ENCODE results near the gene HSF2BP. TPM values are rescaled to one million over a fixed set of nuclear protein-coding genes. Genes with fewer than 3 reads are reported as not detected.
"Not testable (repeated sequence)": the region's sequence is repeated elsewhere in the genome, so short reads cannot be mapped to it uniquely, and the experiment has no call there.

HSF2BP gene
- total and polyA plus RNA-seq, 8 donors: 0.23 to 1.5 (median 0.31) TPM; not detected in 3

DNA sequence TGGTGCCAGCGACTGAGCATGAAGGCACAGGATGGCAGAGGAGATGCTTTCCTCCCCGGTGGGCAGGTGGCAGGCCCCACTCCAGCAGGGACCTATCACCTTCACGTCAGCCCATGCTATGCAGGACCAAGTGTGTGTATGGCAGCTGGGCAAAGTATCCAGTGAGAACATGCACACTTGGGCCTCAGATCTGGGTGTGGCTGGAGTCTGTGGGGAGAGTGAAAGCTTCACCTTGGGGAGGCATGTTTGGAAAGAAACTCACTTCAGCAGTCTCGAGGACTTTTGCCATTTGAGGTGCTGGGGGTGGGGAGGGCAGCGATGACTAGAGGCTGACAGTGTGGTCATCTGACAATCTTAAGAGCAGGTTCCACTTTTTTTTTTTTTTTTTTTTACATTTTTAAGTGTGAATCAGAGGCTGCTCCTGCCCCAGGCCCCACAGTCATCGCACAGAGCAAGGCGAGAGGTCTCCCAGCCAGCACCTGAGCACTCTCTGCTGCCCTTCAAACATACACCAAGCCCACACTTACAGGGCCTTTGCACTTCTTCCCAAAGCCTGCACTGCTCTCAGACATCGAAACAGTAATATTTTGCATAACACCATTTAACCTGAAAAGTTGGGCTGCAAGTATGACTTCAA, 136.7 kb downstream of the HSF2BP start:
- H3K27ac ChIP-seq; intact Hi-C loops (cut with DNase I; ENCODE audit: low total_unique reads); H3K9me3 ChIP-seq; H3K4me1 ChIP-seq; H3K36me3 ChIP-seq; H3K27me3 ChIP-seq; H3K4me3 ChIP-seq; DNase-seq: not testable (repeated sequence)
- WGBS, 5 donors: no CpG with 5 or more reads among the region's 8 CpGs

DNA sequence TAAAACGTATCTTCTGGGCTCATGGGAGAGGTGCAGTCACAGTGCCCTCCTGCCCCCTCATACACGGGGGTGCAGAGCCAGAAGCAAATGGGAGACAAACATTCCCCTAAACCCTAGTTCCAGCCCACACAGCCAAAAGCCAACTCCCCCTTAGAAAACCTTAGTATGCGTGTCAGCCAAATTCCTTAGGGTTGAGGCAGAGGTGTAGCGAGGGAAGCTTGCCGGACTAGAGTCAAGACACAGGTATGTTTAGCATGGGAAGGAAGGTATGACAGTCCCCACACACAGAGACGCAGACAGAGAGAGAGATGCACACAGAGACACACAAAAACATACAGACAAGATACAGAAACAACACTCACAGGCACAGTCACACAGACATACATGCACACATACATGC, 141.6 kb downstream of the HSF2BP start:
- H3K27me3 ChIP-seq; DNase-seq; H3K4me1 ChIP-seq; H3K36me3 ChIP-seq; H3K4me3 ChIP-seq; intact Hi-C loops (cut with DNase I; ENCODE audit: low total_unique reads); H3K9me3 ChIP-seq; H3K27ac ChIP-seq: not testable (repeated sequence)
- no CpG with 5 or more reads among the region's 6 CpGs for WGBS, 5 donors

DNA sequence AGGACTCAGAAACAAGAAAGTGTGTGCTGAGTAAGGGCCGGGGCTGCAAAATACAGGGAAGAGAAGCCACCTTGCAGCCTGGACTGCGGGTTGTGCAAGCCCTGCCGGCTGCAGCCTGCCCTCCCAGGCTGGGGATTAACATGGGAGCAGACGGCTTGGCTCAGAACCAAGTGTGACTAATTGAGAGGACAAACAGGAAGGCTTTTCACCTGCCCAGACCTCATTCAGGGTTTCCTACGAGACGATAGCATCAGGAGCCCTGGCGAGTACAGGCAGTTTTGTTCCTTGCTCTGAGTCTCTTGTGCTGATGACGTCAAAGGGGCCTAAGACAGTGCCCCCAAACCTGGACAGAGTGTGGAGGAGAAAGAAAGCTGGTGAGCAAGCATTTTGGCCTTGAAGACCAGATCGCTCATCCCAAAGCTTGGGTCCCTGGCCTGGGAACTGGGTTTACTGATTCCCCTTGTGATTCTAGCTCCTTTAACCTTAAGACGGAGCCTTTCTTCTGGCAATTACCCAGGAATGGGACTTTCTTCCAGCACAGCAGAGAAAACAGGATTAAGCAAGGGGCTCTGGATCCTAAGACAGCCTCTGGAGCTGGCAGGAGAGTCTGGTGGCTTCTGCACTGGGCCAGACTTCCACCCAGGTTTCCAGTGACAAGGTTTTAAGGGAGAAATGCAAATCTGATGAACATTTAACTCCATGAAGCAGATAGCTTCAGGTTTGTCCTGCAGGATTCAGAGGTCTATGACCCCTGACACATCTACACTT, 142.2 kb downstream of the HSF2BP start:
- intact Hi-C loops (cut with DNase I; ENCODE audit: low total_unique reads): not testable (repeated sequence)
- WGBS, 5 donors: no CpG with 5 or more reads among the region's 10 CpGs

GRCh38 chr21:43516295-43516847, 142.9 kb downstream of the HSF2BP start:
- no CpG with 5 or more reads among the region's 4 CpGs for WGBS, 5 donors
- H3K27me3 ChIP-seq; H3K36me3 ChIP-seq; H3K4me1 ChIP-seq; intact Hi-C loops (cut with DNase I; ENCODE audit: low total_unique reads); H3K4me3 ChIP-seq; H3K9me3 ChIP-seq; H3K27ac ChIP-seq; DNase-seq: not testable (repeated sequence)

More for the DNA sequence above, 142.2 kb downstream of the HSF2BP start:
- not testable (repeated sequence) for H3K27ac ChIP-seq, H3K4me1 ChIP-seq, H3K9me3 ChIP-seq, H3K27me3 ChIP-seq, H3K36me3 ChIP-seq, DNase-seq, H3K4me3 ChIP-seq

DNA sequence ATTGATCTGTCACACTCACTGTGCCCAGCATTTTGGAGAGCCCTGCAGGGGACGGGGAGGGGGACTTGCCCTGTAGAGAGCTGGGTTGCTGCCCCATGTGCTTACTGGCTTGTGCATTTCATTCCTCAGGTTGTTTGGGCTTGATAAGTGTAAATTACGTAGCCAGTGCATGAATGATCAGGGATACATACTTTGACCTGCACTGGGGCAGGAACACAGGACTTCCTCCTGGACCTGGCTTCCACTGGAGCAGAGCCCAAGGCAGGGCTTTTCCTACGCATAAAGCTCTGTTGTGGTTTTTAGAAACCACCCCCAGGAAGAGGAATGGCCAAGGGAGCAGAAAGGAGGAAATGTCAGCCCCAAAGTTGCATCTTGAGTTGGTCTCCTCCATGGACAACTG, 144.5 kb downstream of the HSF2BP start:
- intact Hi-C loops (cut with DNase I; ENCODE audit: low total_unique reads); H3K4me3 ChIP-seq; H3K9me3 ChIP-seq; H3K4me1 ChIP-seq; H3K27me3 ChIP-seq; DNase-seq; H3K27ac ChIP-seq; H3K36me3 ChIP-seq: not testable (repeated sequence)
- no CpG with 5 or more reads among the region's 3 CpGs for WGBS, 5 donors

- H3K4me1 ChIP-seq; H3K27me3 ChIP-seq; H3K9me3 ChIP-seq; H3K36me3 ChIP-seq; H3K4me3 ChIP-seq; H3K27ac ChIP-seq; DNase-seq; intact Hi-C loops (cut with DNase I; ENCODE audit: low total_unique reads): not testable (repeated sequence)
- WGBS, 5 donors: no CpG with 5 or more reads among the region's 3 CpGs
These were observed 146.3 kb downstream of the HSF2BP start for GRCh38 chr21:43513023-43513422.

GRCh38 chr21:43511209-43511608, 148.1 kb downstream of the HSF2BP start:
- intact Hi-C loops (cut with DNase I; ENCODE audit: low total_unique reads): not testable (repeated sequence)

GRCh38 chr21:43510669-43511068, 148.6 kb downstream of the HSF2BP start:
- H3K9me3 ChIP-seq; H3K27me3 ChIP-seq; H3K36me3 ChIP-seq; H3K4me3 ChIP-seq; H3K4me1 ChIP-seq; DNase-seq; intact Hi-C loops (cut with DNase I; ENCODE audit: low total_unique reads); H3K27ac ChIP-seq: not testable (repeated sequence)
- WGBS, 5 donors: no CpG with 5 or more reads among the region's 3 CpGs

More at GRCh38 chr21:43511209-43511608, 148.1 kb downstream of the HSF2BP start:
- DNase-seq, H3K27me3 ChIP-seq, H3K36me3 ChIP-seq, H3K9me3 ChIP-seq, H3K4me1 ChIP-seq, H3K27ac ChIP-seq, H3K4me3 ChIP-seq: not testable (repeated sequence)
- WGBS, 5 donors: no CpG with 5 or more reads among the region's 4 CpGs

DNA sequence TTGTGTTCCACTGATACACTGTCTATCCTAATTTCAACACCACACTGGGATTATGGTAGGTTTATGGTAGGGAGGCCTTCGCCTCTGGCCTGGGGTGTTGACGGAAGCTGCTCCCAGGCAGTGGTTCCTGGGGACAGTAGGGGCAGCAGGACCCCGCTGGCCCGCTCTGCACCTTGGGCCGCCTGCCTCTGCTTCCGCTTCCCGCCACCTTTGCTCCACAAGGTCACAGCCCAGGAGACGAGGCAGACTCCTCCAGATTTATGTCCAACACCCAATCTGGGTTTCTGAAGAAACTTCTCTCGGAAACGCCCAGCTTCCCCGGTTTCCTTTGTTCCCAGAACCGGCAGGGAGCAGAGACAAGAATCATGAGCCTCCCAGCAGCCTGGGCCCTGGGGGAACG, 155.4 kb downstream of the HSF2BP start:
- DNase-seq; intact Hi-C loops (cut with DNase I; ENCODE audit: low total_unique reads); H3K27ac ChIP-seq; H3K4me1 ChIP-seq; H3K4me3 ChIP-seq; H3K27me3 ChIP-seq; H3K9me3 ChIP-seq; H3K36me3 ChIP-seq: not testable (repeated sequence)
- no CpG with 5 or more reads among the region's 13 CpGs for WGBS, 5 donors

DNA sequence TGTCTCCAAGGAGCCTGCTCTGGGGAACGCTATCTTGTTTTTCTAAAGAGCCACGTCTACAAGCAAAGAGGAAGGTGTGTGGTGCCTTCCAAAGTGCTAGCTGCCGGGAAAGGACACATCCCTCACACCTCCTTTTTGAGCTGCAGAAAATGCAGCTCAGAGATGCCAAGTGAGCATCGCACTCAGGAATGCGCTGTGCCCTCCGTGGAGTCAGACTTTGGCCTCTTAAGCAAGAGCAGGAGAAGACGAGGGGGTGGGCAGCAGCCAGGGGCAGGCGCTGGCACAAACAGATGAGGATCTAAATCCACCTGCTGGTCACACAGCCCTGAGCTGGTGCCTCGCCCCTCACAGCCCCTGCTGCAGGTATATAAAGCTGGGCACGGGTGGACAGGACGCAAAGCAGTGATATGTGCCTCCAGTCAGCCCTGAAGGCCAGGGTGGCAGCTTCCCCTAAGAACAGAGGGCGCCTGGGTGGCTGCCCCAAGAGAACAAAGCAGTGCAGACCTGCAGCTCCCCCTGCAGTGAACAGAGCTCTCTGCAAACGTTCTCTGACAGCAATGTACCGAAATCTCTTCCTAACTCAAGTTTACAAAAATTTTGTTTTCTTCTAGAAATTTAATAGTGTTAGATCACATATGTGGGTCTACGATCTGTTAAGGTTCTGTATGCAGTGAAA, 156.1 kb downstream of the HSF2BP start:
- H3K4me1 ChIP-seq; H3K4me3 ChIP-seq; DNase-seq; H3K27ac ChIP-seq; H3K9me3 ChIP-seq; H3K27me3 ChIP-seq; H3K36me3 ChIP-seq; intact Hi-C loops (cut with DNase I; ENCODE audit: low total_unique reads): not testable (repeated sequence)
- WGBS, 5 donors: no CpG with 5 or more reads among the region's 15 CpGs

- H3K4me1 ChIP-seq; H3K27ac ChIP-seq; intact Hi-C loops (cut with DNase I; ENCODE audit: low total_unique reads); H3K9me3 ChIP-seq; DNase-seq; H3K27me3 ChIP-seq; H3K4me3 ChIP-seq; H3K36me3 ChIP-seq: not testable (repeated sequence)
- WGBS, 5 donors: no CpG with 5 or more reads among the region's 23 CpGs
These were observed 156.7 kb downstream of the HSF2BP start for GRCh38 chr21:43502407-43503071.

Data from stomach (tissue), 9 donors.